CD14-positive monocyte (primary cell): ENCODE results near the gene MAPK14. TPM values are rescaled to one million over a fixed set of nuclear protein-coding genes. Genes with fewer than 3 reads are reported as not detected.

Source experiments
- DNase-seq, 3 donors: peaks; one replicate each; pipeline ENCODE4 v3.0.0-alpha.2; 2011 to 2022
- H2AFZ ChIP-seq: 2 replicates; pipeline ENCODE4 v1.6.0; 2012; ENCODE audit warnings: mild to moderate bottlenecking, low read depth, low read length, inconsistent platforms; ENCODE audit not compliant: insufficient read depth, poor library complexity, severe bottlenecking
- H3K27ac ChIP-seq, 2 donors: 1 replicate in 1 of 2; 2 replicates in 1 of 2; pipeline ENCODE4 v1.5.1; 2012 to 2013; ENCODE audit warnings: low read length in 2 of 2, control low read depth in 1 of 2, inconsistent platforms in 1 of 2, low read depth in 1 of 2, mild to moderate bottlenecking in 1 of 2
- H3K27me3 ChIP-seq, 2 donors: one replicate each; pipeline versions ENCODE4 v1.6.0 to v1.6.1; 2011 to 2013; ENCODE audit warnings: low read length in 2 of 2; ENCODE audit not compliant: control insufficient read depth in 2 of 2, insufficient read depth in 2 of 2
- H3K36me3 ChIP-seq, 2 donors: replicated peaks in 1 of 2; 1 replicate in 1 of 2; 2 replicates in 1 of 2; pipeline versions ENCODE4 v1.5.1 to v1.6.1; 2012 to 2013; ENCODE audit warnings: low read length in 2 of 2, control low read depth in 1 of 2, inconsistent platforms in 1 of 2, mild to moderate bottlenecking in 1 of 2; ENCODE audit not compliant: insufficient read depth in 2 of 2, control insufficient read depth in 1 of 2
- H3K4me1 ChIP-seq, 2 donors: 1 replicate in 1 of 2; 2 replicates in 1 of 2; pipeline versions ENCODE4 v1.5.1 to v1.6.1; 2012 to 2013; ENCODE audit warnings: low read length in 2 of 2, control low read depth in 1 of 2, inconsistent platforms in 1 of 2, mild to moderate bottlenecking in 1 of 2, moderate library complexity in 1 of 2; ENCODE audit not compliant: insufficient read depth in 2 of 2, control insufficient read depth in 1 of 2
- H3K4me2 ChIP-seq: replicated peaks from 2 replicates; pipeline ENCODE3; 2012; ENCODE audit warnings: low read length, moderate library complexity, mild to moderate bottlenecking; ENCODE audit not compliant: poor library complexity, severe bottlenecking; ENCODE audit errors: extremely low read depth
- H3K4me3 ChIP-seq, 3 experiments: fragments of 200-600 bp in 1 of 3; sonication (generic) in 1 of 3; replicated peaks in 1 of 3; 1 replicate in 2 of 3; 2 replicates in 1 of 3; pipeline ENCODE4 v1.5.1; 2011 to 2013; ENCODE audit warnings: low read length in 3 of 3, mild to moderate bottlenecking in 3 of 3, control low read depth in 2 of 3, low read depth in 2 of 3, inconsistent platforms in 1 of 3, moderate library complexity in 1 of 3
- H3K79me2 ChIP-seq: 2 replicates; pipeline ENCODE4 v1.6.0; 2012; ENCODE audit warnings: mild to moderate bottlenecking, control low read depth, inconsistent platforms, low read length, moderate library complexity; ENCODE audit not compliant: insufficient read depth
- H3K9ac ChIP-seq: 2 replicates; pipeline ENCODE4 v1.6.0; 2017; ENCODE audit warnings: low read length, mild to moderate bottlenecking; ENCODE audit not compliant: insufficient read depth, poor library complexity, severe bottlenecking
- H3K9me3 ChIP-seq, 2 donors: replicated peaks in 1 of 2; 1 replicate in 1 of 2; 2 replicates in 1 of 2; pipeline versions ENCODE4 v1.5.1 to v1.6.1; 2012 to 2013; ENCODE audit warnings: low read length in 2 of 2, control low read depth in 1 of 2; ENCODE audit not compliant: control insufficient read depth in 1 of 2, insufficient read depth in 1 of 2
- H4K20me1 ChIP-seq: 2 replicates; pipeline ENCODE4 v1.6.0; 2012; ENCODE audit warnings: mild to moderate bottlenecking, low read length, control low read depth, moderate library complexity; ENCODE audit not compliant: insufficient read depth
- H3K27ac Mint-ChIP-seq, 7 donors: one replicate each; pipeline ENCODE4 v1.8.0; 2020; ENCODE audit warnings: mild to moderate bottlenecking in 7 of 7, mixed read lengths in 7 of 7, moderate library complexity in 6 of 7, inconsistent platforms in 2 of 7
- H3K27me3 Mint-ChIP-seq, 3 donors: one replicate each; pipeline ENCODE4 v1.8.0; 2021 to 2022; ENCODE audit warnings: low read depth in 3 of 3, mild to moderate bottlenecking in 3 of 3, mixed read lengths in 3 of 3, moderate library complexity in 3 of 3, inconsistent platforms in 1 of 3
- H3K36me3 Mint-ChIP-seq, 2 donors: one replicate each; pipeline ENCODE4 v1.8.0; 2020; ENCODE audit warnings: mixed read lengths in 2 of 2, inconsistent platforms in 1 of 2, mild to moderate bottlenecking in 1 of 2
- H3K4me1 Mint-ChIP-seq: one replicate; pipeline ENCODE4 v1.8.0; 2020; ENCODE audit warnings: mild to moderate bottlenecking, mixed read lengths
- H3K4me3 Mint-ChIP-seq, 2 donors: one replicate each; pipeline ENCODE4 v1.8.0; 2020; ENCODE audit warnings: mild to moderate bottlenecking in 2 of 2, mixed read lengths in 2 of 2, moderate library complexity in 1 of 2
- H3K9me3 Mint-ChIP-seq, 7 donors: one replicate each; pipeline ENCODE4 v1.8.0; 2020 to 2022; ENCODE audit warnings: mixed read lengths in 7 of 7, mild to moderate bottlenecking in 6 of 7, moderate library complexity in 6 of 7, inconsistent platforms in 2 of 7
- WGBS: methylation state at CpG from one replicate; pipeline ENCODE4 v1.1.5; 2013; ENCODE audit warnings: missing lambda C conversion rate; ENCODE audit not compliant: insufficient coverage; 5-methylcytosine and 5-hydroxymethylcytosine counted together
- intact Hi-C, 2 donors: fragments of 100-400 bp; cut with micrococcal nuclease; formaldehyde crosslinking; loops; one replicate each; pipeline versions ENCODE4 v1.15.0 to v1.15.1; 2023
- polyA plus RNA-seq, 3 donors: library from polyadenylated mRNA; depleted of rRNA in 1 of 3; unstranded in 2 of 3; stranded (reverse) in 1 of 3; fragments of 300-500 nt in 2 of 3; fragments of >200 nt in 1 of 3; fragmentation: Illumina TruSeq in 2 of 3; gene quantifications; 1 replicate in 2 of 3; 2 replicates in 1 of 3; pipeline ENCODE4 v1.2.3, GENCODE V29; 2012 to 2021
- TF ChIP-seq, protein P1 (sequence below): fragments of 200-600 bp; IDR thresholded peaks from one replicate; pipeline ENCODE4 v1.8.0; 2022; ENCODE audit warnings: antibody characterized with exemption, mild to moderate bottlenecking

Gene MAPK14
- polyA plus RNA-seq, 3 donors = 56.6 to 96.6 (median 83.7) TPM

GRCh38 chr6:35993150-35993549, 34.5 kb upstream of the MAPK14 start:
- no peaks in the 10 kb centered on the region for H4K20me1 ChIP-seq
- no peaks in the 10 kb centered on the region for H3K79me2 ChIP-seq
- no peak overlapping the region for H3K4me3 ChIP-seq
- H3K27ac Mint-ChIP-seq = no peak overlapping the region
- H3K4me1 ChIP-seq = no peaks in the 10 kb centered on the region
- peaks cover 0 to 19% of the 10 kb centered on the region in 2 donors for H3K36me3 ChIP-seq
- peaks cover 2% of the 10 kb centered on the region for H3K4me1 Mint-ChIP-seq
- no peak overlapping the region for H3K27ac ChIP-seq
- H3K27me3 Mint-ChIP-seq = peaks cover 1 to 3% (median 1%) of the 10 kb centered on the region in 3 donors
- DNase-seq = no peak
- H3K4me2 ChIP-seq = no peak overlapping the region
- peaks cover 0 to 6% (median 0%) of the 10 kb centered on the region in 7 donors for H3K9me3 Mint-ChIP-seq
- intact Hi-C loops = no loop called here
- TF ChIP-seq, protein P1, sequence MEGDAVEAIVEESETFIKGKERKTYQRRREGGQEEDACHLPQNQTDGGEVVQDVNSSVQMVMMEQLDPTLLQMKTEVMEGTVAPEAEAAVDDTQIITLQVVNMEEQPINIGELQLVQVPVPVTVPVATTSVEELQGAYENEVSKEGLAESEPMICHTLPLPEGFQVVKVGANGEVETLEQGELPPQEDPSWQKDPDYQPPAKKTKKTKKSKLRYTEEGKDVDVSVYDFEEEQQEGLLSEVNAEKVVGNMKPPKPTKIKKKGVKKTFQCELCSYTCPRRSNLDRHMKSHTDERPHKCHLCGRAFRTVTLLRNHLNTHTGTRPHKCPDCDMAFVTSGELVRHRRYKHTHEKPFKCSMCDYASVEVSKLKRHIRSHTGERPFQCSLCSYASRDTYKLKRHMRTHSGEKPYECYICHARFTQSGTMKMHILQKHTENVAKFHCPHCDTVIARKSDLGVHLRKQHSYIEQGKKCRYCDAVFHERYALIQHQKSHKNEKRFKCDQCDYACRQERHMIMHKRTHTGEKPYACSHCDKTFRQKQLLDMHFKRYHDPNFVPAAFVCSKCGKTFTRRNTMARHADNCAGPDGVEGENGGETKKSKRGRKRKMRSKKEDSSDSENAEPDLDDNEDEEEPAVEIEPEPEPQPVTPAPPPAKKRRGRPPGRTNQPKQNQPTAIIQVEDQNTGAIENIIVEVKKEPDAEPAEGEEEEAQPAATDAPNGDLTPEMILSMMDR = no peak
- WGBS = 100% methylated on average over 1 of the region's 3 CpGs
- H2AFZ ChIP-seq = no peak overlapping the region
- no peaks in the 10 kb centered on the region for H3K9me3 ChIP-seq
- no peak overlapping the region for H3K4me3 Mint-ChIP-seq
- no peak overlapping the region for H3K9ac ChIP-seq
- no peaks in the 10 kb centered on the region for H3K27me3 ChIP-seq
- H3K36me3 Mint-ChIP-seq = peaks cover 28 to 45% of the 10 kb centered on the region in 2 donors

GRCh38 chr6:36000451-36000850, 27.2 kb upstream of the MAPK14 start:
- intact Hi-C loops = no loop called here
- WGBS = no CpG with 5 or more reads among the region's 1 CpG
- TF ChIP-seq, protein P1 = no peak

More at GRCh38 chr6:36000451-36000850, 27.2 kb upstream of the MAPK14 start:
- Histone ChIP-seq H3K4me2 (no peak overlapping the region), H3K9me3 (no peaks in the 10 kb centered on the region), H3K9ac (no peak overlapping the region), H4K20me1 (no peaks in the 10 kb centered on the region), H3K27me3 (no peaks in the 10 kb centered on the region), H3K36me3 (peaks cover 0 to 14% of the 10 kb centered on the region in 2 donors), H3K27ac (no peak overlapping the region), H3K4me1 (peaks cover 0 to 5% of the 10 kb centered on the region in 2 donors), H3K79me2 (no peaks in the 10 kb centered on the region), H2AFZ (no peak overlapping the region), H3K4me3 (no peak overlapping the region)
- Mint-ChIP-seq H3K27ac (peak overlapping the region in 3 of 7 donors; percentile 9 to 69 (median 9)), H3K9me3 (no peaks in the 10 kb centered on the region), H3K4me1 (peaks cover 20% of the 10 kb centered on the region), H3K4me3 (no peak overlapping the region), H3K27me3 (peaks cover 0 to 1% (median 0%) of the 10 kb centered on the region in 3 donors), H3K36me3 (peaks cover 13 to 35% of the 10 kb centered on the region in 2 donors)
- peak in 2 of 3 donors; percentile 17 to 34 for DNase-seq
